ENCODE results near the gene RRAS.

RRAS gene

GRCh38 chr19:49655570-49656455 is 15.9 kb upstream of the RRAS start:
- no peak overlapping the region for H3K27ac ChIP-seq (replicated peaks)
- H3K4me3 ChIP-seq (replicated peaks; ENCODE audit: insufficient read depth, low read length), result no peak overlapping the region
- no peak for DNase-seq (ENCODE audit: low read depth in 1 of 2, low spot score in 1 of 2)
- H3K27me3 ChIP-seq (ENCODE audit: insufficient read depth, poor library complexity, severe bottlenecking), result no peaks in the 10 kb centered on the region
- no peak for TF ChIP-seq REST (IDR thresholded peaks at IDR 0.05; ENCODE audit: insufficient replicate concordance, low read depth)
- TF ChIP-seq SPI1 (IDR thresholded peaks at IDR 0.05; ENCODE audit: borderline replicate concordance, low read depth), result no peak
- TF ChIP-seq POLR2AphosphoS5 (IDR thresholded peaks at IDR 0.05; ENCODE audit: low read depth), result no peak
- TF ChIP-seq CTCF (IDR thresholded peaks at IDR 0.05; ENCODE audit: insufficient read depth, low read length), result no peak
- no peak for TF ChIP-seq GABPA (IDR thresholded peaks at IDR 0.05; ENCODE audit: low read depth)

GRCh38 chr19:49654581-49654980 is 14.6 kb upstream of the RRAS start:
- DNase-seq (ENCODE audit: low read depth in 1 of 2, low spot score in 1 of 2), result no peak

More at GRCh38 chr19:49654581-49654980, 14.6 kb upstream of the RRAS start:
- H3K4me3 ChIP-seq (replicated peaks; ENCODE audit: insufficient read depth, low read length), result no peak overlapping the region
- H3K27me3 ChIP-seq (ENCODE audit: insufficient read depth, poor library complexity, severe bottlenecking), result no peaks in the 10 kb centered on the region
- H3K27ac ChIP-seq (replicated peaks), result no peak overlapping the region
- TF ChIP-seq GABPA (IDR thresholded peaks at IDR 0.05; ENCODE audit: low read depth), result no peak
- TF ChIP-seq REST (IDR thresholded peaks at IDR 0.05; ENCODE audit: insufficient replicate concordance, low read depth), result no peak
- TF ChIP-seq CTCF (IDR thresholded peaks at IDR 0.05; ENCODE audit: insufficient read depth, low read length), result no peak
- no peak for TF ChIP-seq SPI1 (IDR thresholded peaks at IDR 0.05; ENCODE audit: borderline replicate concordance, low read depth)
- TF ChIP-seq POLR2AphosphoS5 (IDR thresholded peaks at IDR 0.05; ENCODE audit: low read depth), result no peak
